Activated naive CD4-positive, alpha-beta T cell treated with anti-CD3 and anti-CD28 coated beads, Interleukin-2, amount 50 U/mL, for 16 hours (primary cell): ENCODE data around the gene NOL4L.

Experiments
- DNase-seq: peaks from one replicate; pipeline ENCODE4 v3.0.0-alpha.2; 2020

The NOL4L gene

DNA sequence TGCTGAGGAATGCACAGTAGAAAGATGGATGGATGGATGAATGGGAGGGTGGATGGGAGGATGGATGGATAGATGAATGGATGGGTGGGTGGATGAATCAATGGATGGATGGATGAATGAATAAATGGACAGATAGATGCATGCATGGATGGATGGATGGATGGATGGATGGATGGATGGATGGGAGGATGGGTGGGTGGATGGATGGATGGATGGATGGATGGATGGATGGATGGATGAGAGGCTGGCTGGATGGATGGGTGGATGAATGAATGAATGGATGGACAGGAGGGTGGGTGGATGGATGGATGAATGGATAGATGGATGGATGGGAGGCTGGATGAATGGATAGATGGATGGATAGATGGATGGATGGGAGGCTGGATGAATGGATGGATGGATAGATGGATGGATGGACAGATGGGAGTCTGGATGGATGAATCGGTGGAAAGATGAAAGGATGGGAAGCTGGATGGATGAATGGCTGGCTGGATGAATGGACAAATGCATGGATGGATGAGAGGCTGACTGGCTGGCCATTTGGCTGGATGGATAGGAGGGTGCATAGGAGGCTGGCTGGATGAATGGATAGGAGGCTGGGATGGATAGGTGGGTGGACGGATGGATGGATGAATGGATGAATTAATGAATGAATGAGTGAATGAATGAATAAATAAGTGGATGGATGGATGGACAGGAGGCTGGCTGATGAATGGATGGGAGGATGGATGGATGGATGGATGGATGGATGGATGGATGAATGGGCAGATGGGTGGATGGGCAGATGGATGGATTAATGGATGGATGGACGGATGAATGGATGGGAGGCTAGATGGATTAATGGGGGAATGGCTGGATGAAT, 28.3 kb upstream of the NOL4L start:
- DNase-seq: no peak

DNA sequence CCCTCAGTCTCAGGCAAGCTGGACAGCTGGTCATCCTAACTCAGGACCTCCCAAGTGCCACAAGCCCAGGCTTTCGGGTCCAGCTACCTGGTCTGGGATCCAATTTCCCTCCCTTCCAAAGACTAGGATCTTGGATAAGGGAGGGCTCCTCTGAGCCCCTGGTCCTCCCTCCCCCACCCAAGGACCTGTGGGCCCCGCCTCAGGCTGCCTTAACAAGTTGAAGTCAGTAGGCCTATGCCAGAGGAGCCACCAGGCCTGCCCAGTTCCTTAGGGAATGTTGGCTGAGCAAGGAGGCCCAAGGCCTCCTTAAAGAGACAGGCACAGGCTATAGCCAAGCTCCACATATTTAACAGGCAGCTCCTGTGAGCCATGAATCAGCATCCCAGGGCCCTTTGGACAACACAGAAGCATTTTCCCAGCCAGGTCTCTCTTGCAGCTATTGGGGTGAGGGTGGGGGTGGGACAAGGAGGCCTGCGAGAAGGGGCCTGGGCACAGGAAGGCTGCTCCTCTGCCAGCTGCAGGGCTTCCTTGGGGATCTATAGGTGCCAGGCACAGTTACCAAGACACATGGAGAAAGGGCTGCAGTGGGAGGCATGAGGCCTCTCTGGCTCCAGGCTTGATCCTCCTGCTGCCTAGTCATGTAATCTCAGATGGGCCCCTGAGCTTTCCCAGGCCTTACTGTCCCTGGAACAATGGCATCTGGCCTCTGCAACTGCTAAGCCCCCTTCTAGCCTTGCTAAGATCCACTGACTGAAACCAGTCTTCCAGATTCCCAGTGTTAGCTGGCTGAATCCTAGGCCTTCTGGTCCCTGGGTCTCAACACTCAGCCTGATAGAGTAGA, 27.4 kb upstream of the NOL4L start:
- no peak for DNase-seq

DNA sequence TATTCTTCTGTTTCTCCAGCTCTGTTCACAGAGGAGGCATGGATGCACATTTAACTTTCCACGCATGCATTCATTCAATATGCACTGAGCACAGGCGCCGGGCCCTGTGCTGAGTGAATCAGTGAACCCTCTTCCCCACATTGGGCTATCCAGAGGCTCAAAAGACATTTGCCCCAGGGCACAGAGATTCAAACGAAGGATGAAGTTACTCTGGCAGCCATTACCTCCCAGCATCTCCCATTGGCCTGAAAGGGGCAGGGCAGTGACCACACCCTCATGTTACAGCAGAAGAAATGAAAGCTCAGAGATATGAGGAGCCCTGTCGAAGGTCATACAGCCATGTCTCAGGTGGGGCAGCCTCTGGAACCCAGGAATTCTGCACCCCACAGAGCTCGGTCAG, 26.7 kb upstream of the NOL4L start:
- DNase-seq: no peak

DNA sequence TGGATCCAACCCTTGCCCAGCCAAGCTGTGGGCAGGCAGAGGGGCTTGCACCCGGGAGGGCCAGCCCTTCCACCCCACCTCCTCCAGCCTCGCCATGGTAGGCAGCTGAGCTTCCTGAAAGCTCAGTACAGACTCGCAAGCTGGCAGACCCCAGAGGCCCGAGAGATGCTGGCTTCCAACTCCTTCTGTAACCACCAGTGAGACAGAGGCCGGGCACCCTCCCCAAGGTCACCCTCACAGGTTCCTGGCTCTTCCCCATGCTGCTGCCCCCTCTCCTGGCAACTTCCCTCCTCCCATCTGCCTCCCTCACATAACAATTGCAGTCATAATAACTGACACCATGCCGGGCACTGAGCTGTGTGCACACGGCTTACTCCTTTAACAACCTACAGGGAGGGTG, 26.2 kb upstream of the NOL4L start:
- no peak for DNase-seq

DNA sequence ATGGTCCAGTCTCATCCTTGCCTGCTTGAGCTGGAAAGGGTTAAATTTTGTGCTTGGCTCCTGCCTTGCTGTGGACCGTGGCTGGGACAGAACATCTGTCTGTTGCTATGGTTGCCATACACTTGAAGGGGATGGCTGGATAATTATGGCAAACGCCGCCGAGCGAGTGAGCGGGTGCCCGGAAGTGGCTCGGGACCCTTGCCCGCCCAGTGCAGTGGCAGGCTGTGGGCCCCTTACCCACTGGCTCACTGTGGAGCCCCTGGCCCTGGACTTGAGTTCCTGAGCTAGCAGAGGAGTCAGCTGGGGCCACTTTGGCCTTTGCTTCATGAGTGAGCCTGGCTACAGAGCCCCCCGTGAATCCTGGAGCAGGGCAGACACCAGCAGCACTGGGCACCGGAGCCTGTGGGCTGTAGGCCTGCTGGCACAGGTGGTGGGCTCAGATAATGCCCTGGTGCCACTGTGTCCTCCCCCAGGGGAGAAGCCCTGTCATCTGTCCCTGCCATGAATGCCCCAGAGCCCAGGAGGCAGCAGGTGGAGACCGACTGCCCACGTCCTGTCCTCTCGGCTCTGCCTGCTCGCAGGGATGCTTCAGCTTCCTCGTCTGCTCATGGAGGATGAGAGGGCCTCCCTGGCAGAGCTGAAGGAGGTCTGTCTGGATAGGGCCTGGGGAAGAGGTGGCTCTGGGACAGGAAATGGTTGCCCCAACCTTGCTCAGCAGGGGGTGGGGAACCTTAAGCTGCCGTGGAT, 25.5 kb upstream of the NOL4L start:
- no peak for DNase-seq

DNA sequence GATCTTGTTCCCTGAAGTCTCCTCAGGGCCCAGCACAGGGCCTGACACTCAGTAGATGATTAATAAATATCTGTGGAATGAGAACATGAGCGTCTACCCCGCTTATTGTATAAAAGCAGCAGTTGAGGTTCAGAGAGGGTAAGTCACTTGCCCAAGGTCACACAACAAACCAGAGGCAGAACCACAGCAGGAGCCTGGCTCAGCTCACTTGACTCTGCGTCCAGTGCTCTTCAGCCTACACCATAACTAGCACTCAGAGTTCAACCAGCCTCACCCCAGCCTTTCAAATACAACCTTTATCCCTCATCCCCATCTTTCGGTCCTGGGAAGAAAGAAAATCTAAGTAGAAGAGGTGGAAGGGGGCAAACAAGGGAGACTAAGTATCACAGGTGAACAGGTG, 24.9 kb upstream of the NOL4L start:
- no peak for DNase-seq

DNA sequence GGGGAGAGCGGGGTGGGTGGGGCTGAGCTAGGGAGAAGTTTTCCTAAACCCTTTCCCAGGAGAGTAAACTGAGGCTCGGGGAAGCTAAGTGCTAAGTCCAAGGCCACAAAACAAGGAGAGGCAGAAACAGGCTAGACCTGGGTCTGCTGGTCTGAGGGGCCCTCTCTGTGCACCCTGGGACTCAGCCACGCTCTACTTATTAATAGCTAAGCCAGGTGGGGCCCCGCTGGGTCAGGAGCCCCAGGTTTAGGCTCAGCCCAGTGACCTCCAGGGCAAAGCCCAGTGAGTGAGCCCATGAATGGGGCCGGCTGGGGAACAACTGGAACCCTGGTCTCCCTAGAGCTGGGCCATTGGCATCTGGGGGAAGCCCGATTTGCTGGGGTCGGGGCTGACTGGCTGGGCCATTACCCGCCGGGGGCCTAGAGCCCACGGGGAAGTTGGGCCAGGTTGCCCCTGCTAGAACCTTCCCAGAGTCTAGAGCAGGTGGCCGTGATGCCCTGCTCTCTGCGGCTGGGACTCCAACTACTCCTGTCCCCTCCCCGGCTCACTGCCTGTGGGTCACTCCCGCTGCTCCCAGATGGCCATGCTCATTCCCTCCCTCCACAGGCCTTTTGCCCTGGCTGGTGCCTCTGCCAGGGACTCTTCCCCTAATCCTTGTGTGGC, 24.1 kb upstream of the NOL4L start:
- DNase-seq: no peak

DNA sequence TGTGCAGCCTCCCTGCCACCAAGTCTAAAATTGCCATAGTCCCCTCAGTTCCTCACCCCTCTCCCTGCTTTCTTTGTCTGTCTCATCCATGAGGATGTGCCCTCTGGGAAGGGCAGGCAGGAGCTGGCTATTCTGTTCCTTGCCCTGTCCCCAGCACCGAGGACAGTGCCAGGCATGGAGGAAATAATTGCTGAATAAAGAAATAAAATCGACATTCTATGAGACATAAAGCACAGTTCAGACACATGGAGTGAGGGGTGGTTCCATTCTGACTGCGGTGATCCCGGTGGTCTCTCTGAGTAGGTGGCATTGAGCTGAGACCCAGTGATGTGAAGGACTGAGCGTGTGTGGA, 23.5 kb upstream of the NOL4L start:
- no peak for DNase-seq

DNA sequence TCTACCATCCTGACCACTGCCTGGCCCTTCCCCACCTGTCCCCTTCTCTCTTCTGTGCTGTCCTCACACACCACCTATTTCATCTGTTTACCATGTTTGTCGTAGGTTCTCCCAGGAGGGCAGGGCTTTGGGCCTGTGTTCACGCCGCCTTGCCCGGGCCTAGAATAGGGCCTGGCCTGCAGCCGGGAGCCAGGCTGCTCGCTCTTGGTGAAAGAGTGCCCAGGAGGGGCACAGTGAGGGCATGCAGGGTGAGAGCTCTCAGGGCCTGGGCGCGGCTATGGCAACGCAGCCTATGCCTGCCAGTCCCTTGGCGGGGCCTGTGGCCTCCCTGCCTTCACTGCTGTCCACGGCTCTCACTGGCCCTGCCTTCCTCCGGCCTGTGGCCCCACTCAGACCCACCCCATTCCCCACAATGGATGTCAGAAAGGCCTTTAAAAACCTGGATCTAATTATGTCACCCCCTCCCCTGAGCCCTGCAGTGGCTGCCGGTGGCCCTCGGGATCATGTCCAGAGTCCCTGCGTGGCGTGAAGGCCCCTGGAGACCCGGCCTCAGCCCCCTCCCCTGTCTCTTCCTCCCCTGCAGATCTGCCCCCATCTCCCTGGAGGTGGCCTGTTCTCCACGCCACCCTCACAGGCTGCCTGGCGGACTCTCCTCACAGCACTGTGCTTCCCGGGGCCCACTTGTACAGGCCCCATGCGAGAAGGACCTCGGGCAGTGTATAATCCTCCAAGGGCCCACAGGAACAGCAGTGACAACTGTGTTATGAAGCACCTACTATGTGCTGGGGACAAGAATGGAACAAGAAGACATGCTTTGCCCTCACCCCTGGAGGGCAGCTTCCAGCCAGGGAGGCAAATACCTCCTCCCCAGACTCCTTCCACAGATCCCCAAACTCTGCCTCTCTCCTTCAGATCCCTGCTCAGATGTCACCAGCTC, 22.9 kb upstream of the NOL4L start:
- no peak for DNase-seq

DNA sequence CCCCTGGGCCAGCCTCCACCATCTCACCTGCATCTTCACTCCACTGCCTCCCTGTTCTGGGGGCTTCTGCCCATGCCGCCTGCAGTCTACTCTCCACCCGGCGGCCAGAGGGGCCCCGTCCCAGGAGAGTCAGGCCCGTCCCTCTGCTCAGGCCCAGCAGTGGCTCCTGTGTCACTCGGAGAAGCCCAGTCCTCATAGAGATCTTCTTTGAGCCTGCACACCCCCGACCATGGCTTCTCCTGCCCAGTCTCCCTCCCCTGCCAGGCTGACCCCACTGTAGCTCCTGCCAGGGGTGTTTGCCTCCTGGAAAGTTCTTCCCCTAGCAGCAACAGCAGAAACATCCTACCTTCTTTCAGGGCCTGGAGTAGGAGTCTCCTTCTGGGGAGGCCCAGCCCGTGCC, 22.2 kb upstream of the NOL4L start:
- DNase-seq: no peak

DNA sequence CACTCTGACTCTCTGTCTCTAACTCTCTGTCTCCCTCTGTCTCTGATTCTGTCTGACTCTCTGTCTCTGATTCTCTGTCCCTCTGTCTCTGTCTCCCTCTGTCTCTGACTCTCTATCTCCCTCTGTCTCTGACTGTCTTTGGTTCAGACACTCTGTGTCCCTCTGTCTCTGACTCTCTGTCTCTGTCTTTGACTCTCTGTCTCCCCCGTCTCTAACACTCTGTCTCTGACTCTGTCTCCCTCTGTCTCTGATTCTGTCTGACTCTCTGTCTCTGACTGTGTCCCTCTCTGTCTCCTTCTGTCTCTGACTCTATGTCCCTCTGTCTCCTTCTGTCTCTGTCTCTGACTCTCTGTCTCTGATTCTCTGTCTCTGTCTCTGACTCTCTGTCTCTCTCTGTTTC, 21.7 kb upstream of the NOL4L start:
- DNase-seq: no peak

DNA sequence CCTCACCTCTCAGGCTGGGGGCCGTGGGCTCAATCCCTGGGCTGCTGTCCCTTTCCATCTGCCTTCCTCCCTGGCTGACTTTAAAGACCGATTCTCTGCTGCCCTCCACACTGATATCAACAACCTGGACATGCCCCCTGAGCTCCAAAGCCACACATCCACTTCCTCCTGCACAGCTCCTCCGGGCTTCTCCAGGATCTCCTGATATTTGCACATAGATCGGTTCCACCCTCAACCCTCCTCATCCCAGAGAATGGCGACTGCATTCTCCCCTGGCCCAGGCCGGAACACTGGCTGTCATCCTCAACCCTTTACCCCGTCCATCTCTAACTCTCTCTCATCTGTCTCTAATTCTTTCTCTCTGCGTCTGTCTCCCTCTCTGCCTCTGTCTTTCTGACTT, 21.0 kb upstream of the NOL4L start:
- no peak for DNase-seq

DNA sequence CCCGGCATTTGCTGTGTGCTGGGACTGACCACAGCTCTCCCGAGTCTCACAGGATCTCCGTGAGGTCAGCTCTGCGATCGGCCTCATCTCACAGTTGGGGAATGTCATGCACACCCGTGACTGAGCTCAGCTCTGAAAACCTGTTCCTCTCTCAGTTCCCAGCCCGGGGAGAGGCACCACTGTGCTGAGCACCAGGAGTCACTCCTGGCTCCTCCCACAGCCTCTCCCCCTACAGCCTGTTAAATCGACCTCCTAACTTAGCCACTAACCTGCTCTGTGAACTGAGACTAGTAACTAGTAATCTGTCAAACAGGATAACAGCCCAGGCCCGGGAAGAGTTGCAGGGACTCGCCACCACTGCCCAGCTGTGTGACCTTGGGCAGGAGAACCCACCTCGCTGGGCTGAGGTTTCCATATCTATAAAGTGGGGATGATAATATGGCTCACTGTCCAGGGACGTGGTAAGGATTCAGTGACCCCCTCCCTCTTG, 20.1 kb upstream of the NOL4L start:
- no peak for DNase-seq

DNA sequence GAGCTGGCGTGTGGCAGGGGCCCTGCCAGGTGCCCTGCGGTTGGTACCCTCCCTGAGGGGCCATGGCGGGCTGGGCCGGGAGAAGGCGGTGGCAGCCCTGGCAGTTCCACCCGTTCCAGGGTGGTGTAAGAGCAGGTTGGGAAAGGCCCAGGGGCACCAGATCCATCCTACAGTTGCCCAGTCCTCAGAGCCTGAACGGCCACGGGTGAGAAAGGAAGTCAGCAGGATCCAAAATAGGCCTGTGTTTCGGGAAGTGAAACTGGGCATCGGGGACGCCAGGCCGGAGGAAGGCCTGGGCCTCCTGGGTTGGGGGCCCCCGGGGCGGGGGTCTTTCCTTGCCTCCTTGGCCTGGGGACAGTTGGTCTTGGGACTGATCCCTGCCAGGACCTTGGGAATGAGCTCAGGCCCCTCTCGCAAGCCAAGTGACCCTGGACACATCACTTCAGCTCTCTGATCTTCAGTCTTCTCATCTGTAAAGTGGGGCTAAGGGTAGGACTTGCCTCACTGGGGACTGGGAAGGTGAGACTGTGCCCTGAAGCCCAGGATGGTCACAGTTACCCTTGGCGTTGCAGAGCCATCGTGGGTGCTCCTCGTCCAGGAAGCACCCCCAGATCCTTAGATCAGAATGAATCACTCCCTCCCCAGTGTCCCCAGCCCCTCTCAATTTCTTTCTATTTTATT, 18.1 kb upstream of the NOL4L start:
- DNase-seq: no peak

DNA sequence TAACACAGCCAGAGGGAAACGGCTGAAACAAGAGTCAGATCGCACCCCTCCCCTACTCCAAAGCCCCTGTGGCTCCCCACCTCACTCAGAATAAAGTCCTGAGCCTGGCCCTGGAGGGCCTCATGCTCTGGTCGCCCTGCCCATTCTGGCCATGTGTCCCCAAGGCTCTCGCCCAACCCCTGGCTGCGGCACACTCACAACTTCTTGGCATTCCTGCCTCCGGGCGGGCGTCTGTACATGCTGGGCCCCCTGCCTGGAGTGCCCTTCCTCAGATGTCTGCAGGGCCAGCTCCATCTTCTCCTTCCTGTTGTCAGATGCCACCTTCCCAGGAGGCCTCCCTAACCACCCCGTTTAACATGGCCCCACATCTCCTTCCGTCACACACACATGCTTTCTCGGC, 17.1 kb upstream of the NOL4L start:
- no peak for DNase-seq

DNA sequence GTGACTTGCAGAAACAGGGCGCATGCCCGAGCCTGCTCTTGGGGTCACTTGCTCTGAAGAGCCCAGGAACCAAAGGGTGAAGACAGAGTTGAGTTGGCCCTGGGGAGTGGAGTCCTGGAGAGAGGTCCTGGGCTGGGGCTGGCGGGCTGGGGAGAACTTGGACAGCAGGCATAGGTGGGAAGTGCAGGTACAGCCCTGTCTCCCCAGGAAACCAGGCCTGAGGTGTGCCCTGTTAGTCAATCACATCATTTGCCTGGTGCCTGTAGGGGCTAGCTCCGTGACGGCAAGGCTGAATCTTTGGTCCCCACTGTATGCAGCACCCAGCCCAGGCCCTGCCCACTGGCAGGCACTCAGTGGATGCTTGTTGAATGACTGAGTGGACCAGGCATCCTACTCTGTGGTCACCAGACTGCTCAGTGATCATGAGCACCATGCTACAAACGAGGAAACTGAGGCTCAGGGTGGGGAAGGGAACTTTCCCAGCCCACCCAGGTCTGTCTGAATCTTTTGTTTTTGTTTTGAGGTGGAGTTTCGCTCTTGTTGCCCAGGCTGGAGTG, 15.6 kb upstream of the NOL4L start:
- no peak for DNase-seq

DNA sequence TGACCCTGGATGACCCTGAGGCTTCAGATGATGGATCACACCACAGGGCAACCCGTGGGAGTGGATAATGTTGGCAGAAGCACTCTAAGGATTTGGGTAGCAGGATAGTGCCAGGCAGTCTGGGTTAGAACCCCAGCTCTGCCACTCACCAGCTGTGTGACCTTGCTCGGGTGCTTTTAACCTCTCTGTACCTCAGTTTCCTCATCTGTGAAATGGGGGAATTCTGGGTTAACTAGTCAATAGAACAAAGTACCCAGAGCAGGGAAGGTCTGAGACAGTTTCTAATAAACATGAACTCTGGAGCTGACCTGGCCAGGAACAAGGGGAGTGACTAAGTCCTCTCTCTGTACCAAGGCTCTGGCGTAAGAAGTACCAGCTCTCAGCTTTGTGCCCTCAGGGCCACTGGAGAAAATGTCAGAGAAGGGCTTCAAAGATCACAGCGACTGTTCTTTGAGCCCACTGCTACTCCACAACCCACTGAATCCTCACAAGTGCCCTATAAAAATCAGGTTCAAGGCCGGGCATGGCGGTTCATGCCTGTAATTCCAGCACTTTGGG, 14.7 kb upstream of the NOL4L start:
- no peak for DNase-seq

DNA sequence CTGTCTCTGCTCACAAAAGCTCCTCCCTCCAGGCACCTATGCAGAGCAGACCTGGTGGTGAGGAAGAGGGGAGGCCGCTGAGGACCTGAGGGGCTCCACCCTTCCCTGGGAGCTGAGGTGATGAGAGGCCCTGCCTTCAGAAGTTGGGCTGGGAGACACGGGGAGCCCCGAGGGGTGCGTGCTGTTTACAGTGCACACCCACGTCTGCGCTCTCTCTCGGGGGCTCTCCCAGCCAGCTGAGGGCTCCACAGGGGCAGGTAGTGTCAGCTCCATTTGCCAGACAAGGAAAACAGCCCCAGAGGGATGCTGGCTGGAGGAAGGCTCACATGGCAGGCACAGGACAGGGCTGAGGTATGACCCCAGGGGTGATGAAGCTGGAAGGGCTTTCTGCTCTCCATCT, 13.5 kb upstream of the NOL4L start:
- DNase-seq: no peak

DNA sequence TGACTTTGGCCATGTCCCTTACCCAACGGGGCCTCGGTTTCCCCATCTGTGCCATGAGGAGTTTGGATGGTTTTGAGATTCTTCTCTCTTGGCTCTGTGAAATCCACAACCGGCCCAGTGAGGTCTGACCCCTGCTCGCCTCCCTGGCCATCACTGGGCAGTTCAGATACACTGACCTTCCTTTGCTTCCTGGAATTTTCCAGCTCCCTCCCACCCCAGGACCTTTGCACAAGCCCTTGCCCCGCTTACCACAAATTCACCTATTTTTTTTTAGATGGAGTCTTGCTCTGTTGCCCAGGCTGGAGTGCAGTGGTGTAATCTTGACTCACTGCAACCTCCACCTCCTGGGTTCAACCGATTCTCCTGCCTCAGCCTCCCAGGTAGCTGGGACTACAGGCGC, 12.6 kb upstream of the NOL4L start:
- no peak for DNase-seq

DNA sequence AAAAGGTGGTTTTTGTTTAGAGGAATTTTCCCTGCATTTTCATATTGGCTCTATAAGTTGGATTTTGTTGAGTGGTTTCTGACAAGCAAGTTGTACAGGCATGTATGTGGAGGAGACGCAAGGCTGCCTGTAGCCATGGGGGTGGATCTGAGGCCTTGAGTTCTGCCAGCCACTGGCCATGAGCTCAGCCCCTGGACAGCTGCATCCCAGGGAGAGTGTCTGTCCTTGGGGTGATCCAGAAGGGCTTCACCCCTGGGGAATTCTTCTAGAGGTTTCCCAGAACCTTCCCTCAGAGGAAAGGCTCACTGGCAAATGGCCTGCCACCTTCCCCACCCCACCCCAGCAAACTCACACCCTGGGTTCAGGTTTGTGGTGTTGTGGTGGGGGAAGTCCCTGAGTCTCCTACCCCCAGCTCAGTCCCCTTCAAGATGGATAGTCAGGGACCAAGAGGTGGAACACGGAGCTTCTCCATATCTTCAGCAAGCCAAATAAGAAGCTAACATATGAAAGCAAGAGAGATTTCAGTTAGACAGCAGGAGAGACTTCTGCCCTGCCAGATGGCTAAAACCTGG, 11.6 kb upstream of the NOL4L start:
- no peak for DNase-seq
